Measurements from ENCODE around the gene TTC28.

The TTC28 gene

DNA sequence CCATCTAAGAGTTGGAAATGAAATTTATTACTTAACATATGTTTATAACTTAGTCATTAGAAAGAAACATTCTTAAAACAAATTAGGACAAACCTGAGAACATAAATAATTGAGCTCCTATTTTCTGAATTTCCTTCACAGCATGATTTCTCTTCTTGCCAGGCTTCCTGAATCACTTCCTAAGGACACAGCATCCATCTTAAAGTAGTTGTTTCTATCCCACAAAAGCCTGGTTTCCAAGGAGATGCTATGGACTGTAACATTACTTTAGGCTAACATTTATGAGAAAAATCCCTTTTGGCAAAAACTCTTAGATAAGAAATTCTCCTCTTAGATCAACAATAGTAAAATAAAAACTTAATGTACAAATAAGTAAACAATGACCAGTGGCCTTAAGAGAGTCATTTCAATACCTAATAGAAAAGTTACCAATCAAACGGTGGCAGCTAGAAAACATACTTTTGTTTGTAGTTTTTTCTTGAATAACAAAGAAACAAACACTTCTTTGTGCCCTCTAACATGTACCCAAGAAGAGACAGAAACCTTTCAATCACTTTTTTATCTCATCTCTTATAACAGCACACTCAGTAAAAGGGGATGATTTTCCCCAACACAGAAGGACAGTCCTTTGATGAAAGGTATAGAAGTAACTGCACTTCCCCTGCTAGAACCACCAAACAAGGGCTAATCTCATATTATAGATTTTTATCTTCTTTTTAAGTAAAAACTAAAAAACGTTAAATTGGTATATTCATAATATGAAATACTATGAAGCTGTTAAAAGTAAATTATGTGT is 74.5 kb downstream of the TTC28 start:
- no peaks in the 10 kb centered on the region for H3K4me1 ChIP-seq (ENCODE audit: control insufficient read depth, insufficient read depth, low read length, unreplicated experiment)
- H3K36me3 ChIP-seq (ENCODE audit: insufficient read depth, low read length), result no peaks in the 10 kb centered on the region
- H3K27ac ChIP-seq (ENCODE audit: low read depth, low read length), result no peak overlapping the region
- no peaks in the 10 kb centered on the region for H3K27me3 ChIP-seq (ENCODE audit: insufficient read depth, low read length)
- H3K79me2 ChIP-seq (ENCODE audit: control insufficient read depth, insufficient read depth, low read length, unreplicated experiment), result no peaks in the 10 kb centered on the region
- H2AFZ ChIP-seq (ENCODE audit: low read length, unreplicated experiment), result no peak overlapping the region
- H3K4me3 ChIP-seq (ENCODE audit: low read depth, low read length), result no peak overlapping the region

DNA sequence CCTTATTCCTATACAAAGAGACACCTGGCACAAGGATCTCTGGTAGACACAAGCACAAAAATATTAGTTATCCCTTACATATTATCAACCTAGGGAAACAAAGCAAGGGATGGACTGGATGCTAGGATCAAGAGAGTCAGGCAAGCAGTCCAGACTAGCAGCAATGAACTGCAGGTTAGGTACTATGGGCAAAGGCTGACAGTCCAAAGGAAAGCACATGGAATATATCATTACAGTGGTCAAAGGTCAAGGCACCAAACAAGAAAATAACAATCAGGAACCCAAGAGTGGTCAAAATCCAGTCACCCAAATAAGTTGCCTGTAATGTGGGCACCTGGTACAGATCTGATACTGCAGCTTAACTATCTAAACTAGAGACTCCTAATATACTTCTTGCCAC is 77.7 kb downstream of the TTC28 start:
- Histone ChIP-seq H2AFZ (ENCODE audit: low read length, unreplicated experiment) (no peak overlapping the region), H3K4me1 (ENCODE audit: control insufficient read depth, insufficient read depth, low read length, unreplicated experiment) (peaks cover 2% of the 10 kb centered on the region), H3K79me2 (ENCODE audit: control insufficient read depth, insufficient read depth, low read length, unreplicated experiment) (no peaks in the 10 kb centered on the region), H3K27ac (ENCODE audit: low read depth, low read length) (no peak overlapping the region), H3K27me3 (ENCODE audit: insufficient read depth, low read length) (no peaks in the 10 kb centered on the region), H3K4me3 (ENCODE audit: low read depth, low read length) (no peak overlapping the region), H3K36me3 (ENCODE audit: insufficient read depth, low read length) (no peaks in the 10 kb centered on the region)

DNA sequence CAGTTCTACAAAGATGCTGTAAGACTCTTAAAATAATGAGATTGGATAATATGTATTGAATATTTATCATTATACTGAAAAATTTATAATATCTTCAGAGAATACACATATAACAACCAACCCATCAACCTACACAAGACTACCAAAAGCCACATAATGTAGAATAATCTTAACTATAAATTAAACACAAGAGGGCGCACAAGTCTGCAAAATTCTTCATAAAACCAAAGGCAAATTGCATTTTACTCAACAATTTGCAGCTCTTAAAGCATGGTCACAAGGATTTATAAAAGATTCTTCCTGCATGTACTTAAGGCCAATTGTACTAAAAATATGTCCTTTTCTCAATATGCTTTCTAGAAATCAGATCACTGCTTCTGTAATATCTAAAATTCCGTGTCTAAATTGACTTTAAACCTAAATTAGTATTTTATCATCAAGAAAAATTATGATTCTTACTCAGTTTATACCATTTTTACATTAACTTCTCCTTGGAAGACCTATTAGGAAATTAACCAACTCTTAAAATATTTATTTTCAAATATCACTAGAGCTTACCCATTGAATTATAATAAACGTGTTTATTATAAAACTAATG is 79.0 kb downstream of the TTC28 start:
- no peaks in the 10 kb centered on the region for H3K36me3 ChIP-seq (ENCODE audit: insufficient read depth, low read length)
- H2AFZ ChIP-seq (ENCODE audit: low read length, unreplicated experiment), result no peak overlapping the region
- H3K27me3 ChIP-seq (ENCODE audit: insufficient read depth, low read length), result no peaks in the 10 kb centered on the region
- peaks cover 10% of the 10 kb centered on the region for H3K4me1 ChIP-seq (ENCODE audit: control insufficient read depth, insufficient read depth, low read length, unreplicated experiment)
- no peaks in the 10 kb centered on the region for H3K79me2 ChIP-seq (ENCODE audit: control insufficient read depth, insufficient read depth, low read length, unreplicated experiment)
- H3K4me3 ChIP-seq (ENCODE audit: low read depth, low read length), result no peak overlapping the region
- no peak overlapping the region for H3K27ac ChIP-seq (ENCODE audit: low read depth, low read length)

DNA sequence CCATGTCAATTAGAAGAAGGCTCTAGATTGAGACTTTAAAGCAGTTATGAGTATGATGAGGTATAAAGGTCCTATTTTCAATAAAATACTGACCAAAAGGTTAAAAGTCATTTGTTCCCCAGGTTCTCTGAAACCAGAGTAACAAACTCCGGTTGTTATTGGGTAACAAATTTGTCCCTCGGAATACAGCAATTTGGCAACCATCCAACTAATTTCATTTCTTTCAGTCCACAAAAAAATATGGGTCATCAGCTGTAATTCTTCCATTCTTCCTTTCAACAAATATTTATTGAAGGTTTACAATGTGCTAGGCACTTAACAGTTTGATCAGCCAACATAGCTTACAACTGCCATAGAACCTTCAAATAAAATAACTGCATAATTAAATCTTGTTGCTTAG is 79.9 kb downstream of the TTC28 start:
- Histone ChIP-seq H3K4me1 (ENCODE audit: control insufficient read depth, insufficient read depth, low read length, unreplicated experiment) (peaks cover 16% of the 10 kb centered on the region), H3K27me3 (ENCODE audit: insufficient read depth, low read length) (no peaks in the 10 kb centered on the region), H3K36me3 (ENCODE audit: insufficient read depth, low read length) (no peaks in the 10 kb centered on the region), H2AFZ (ENCODE audit: low read length, unreplicated experiment) (no peak overlapping the region), H3K27ac (ENCODE audit: low read depth, low read length) (no peak overlapping the region), H3K79me2 (ENCODE audit: control insufficient read depth, insufficient read depth, low read length, unreplicated experiment) (no peaks in the 10 kb centered on the region), H3K4me3 (ENCODE audit: low read depth, low read length) (no peak overlapping the region)

DNA sequence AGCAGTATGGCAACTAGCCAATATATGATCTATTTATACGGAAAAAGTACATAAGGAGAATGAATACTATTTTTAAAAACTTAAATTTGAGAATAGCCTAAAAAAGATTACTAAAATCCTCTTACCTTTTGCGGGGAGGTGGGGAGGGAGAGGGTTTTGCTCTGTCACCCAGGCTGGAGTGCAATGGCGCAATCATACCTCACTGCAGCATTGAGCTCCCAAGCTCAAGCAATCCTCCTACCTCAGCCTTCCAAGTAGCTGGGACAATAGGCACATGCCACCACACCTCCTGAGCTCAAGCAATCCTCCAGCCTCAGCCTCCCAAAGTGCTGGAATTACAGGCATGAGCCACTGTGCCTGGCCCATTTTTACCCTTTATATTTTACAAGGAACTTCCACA is 82.0 kb downstream of the TTC28 start:
- Histone ChIP-seq H3K4me1 (ENCODE audit: control insufficient read depth, insufficient read depth, low read length, unreplicated experiment) (peaks cover 16% of the 10 kb centered on the region), H3K79me2 (ENCODE audit: control insufficient read depth, insufficient read depth, low read length, unreplicated experiment) (no peaks in the 10 kb centered on the region), H3K4me3 (ENCODE audit: low read depth, low read length) (no peak overlapping the region), H2AFZ (ENCODE audit: low read length, unreplicated experiment) (no peak overlapping the region), H3K27ac (ENCODE audit: low read depth, low read length) (no peak overlapping the region), H3K36me3 (ENCODE audit: insufficient read depth, low read length) (no peaks in the 10 kb centered on the region), H3K27me3 (ENCODE audit: insufficient read depth, low read length) (no peaks in the 10 kb centered on the region)

DNA sequence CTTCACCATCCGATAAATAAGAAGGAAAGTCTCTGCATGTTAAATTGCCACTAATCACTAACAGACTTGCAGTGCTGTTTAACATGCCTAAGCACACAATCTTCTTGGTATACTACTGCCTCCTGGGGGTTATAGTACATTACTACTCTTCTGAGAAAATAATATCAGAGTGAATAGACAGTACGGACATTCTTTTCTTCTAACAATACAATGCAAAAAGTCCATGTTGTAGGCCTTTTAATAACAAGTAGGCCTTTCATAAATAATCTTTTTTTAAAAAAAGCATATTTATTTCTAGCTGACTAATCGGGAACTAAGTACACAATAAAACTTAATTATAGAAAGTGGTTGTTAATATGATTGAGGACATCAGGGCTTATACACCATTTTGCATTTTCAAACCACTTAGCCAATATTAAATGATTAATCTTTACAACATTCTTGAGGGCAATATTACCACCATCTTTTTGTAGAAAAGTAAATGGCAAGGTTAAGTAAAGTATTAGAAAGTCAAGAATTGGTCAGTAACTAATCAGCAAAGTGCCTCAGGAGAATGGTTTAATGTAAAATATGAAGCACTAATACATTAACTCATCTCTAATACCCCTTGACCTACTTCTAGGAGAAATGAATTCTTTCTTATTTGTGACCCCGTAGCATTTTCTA is 84.7 kb downstream of the TTC28 start:
- peak overlapping the region; percentile 52; the same call in 1 of the 2 replicates for H3K27ac ChIP-seq (ENCODE audit: low read depth, low read length)
- H3K4me3 ChIP-seq (ENCODE audit: low read depth, low read length), result no peak overlapping the region
- no peaks in the 10 kb centered on the region for H3K79me2 ChIP-seq (ENCODE audit: control insufficient read depth, insufficient read depth, low read length, unreplicated experiment)
- H3K4me1 ChIP-seq (ENCODE audit: control insufficient read depth, insufficient read depth, low read length, unreplicated experiment), result peaks cover 16% of the 10 kb centered on the region
- H2AFZ ChIP-seq (ENCODE audit: low read length, unreplicated experiment), result no peak overlapping the region
- no peaks in the 10 kb centered on the region for H3K36me3 ChIP-seq (ENCODE audit: insufficient read depth, low read length)
- H3K27me3 ChIP-seq (ENCODE audit: insufficient read depth, low read length), result no peaks in the 10 kb centered on the region

DNA sequence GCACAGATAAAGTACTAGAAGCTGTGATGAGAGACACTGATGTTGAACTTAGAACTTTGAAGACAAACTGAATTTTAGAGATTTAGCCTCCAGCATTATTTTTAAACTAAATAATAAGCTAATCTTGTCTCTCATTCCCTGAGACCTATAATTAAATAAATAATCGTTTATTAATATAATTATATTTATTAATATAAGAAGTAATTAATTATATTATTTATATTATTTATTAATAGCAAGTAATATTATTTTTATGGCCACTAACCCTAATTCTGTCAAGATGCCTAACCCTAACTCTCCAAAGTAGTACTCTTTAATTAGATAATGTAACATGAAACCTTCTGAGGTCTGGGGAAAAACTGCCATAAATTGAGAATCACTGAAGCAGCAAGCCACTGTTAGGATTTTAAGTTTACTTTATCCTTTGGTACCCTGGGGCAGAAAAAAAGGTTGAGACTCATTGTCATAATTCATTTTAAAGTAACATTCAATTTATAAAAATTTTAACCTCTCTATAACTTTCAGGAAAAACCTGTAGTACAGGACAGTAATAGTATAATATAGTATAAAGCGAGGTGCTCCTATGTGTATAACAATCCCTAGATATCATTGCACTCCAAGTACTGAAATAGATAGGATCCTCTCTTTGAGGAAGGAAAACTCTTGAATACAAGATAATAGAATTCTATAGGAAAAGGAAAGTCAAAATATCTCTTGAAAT is 85.4 kb downstream of the TTC28 start:
- H3K27me3 ChIP-seq (ENCODE audit: insufficient read depth, low read length), result no peaks in the 10 kb centered on the region
- no peaks in the 10 kb centered on the region for H3K79me2 ChIP-seq (ENCODE audit: control insufficient read depth, insufficient read depth, low read length, unreplicated experiment)
- no peak overlapping the region for H3K27ac ChIP-seq (ENCODE audit: low read depth, low read length)
- no peaks in the 10 kb centered on the region for H3K36me3 ChIP-seq (ENCODE audit: insufficient read depth, low read length)
- H3K4me3 ChIP-seq (ENCODE audit: low read depth, low read length), result no peak overlapping the region
- no peak overlapping the region for H2AFZ ChIP-seq (ENCODE audit: low read length, unreplicated experiment)
- H3K4me1 ChIP-seq (ENCODE audit: control insufficient read depth, insufficient read depth, low read length, unreplicated experiment), result peaks cover 16% of the 10 kb centered on the region

DNA sequence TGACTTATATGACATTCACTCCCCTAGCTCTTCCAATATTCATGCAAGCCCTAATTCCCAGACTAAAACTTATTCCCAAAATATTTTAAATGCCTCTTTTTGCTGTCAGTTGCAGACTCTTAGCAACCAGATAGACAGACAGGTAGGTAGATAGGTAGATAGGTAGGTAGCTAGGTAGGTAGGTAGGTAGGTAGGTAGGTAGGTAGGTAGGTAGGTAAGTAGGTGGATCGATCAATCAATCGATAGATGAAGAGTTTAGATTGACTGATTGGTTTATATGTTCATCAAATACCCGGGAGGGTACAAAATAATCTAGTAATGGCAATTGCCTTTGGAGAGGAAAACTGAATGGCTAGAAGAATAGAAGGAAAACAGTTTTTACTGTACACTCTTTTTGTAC is 86.3 kb downstream of the TTC28 start:
- no peaks in the 10 kb centered on the region for H3K27me3 ChIP-seq (ENCODE audit: insufficient read depth, low read length)
- H3K4me3 ChIP-seq (ENCODE audit: low read depth, low read length), result no peak overlapping the region
- H3K4me1 ChIP-seq (ENCODE audit: control insufficient read depth, insufficient read depth, low read length, unreplicated experiment), result peaks cover 16% of the 10 kb centered on the region
- no peak overlapping the region for H2AFZ ChIP-seq (ENCODE audit: low read length, unreplicated experiment)
- no peaks in the 10 kb centered on the region for H3K79me2 ChIP-seq (ENCODE audit: control insufficient read depth, insufficient read depth, low read length, unreplicated experiment)
- no peaks in the 10 kb centered on the region for H3K36me3 ChIP-seq (ENCODE audit: insufficient read depth, low read length)
- no peak overlapping the region for H3K27ac ChIP-seq (ENCODE audit: low read depth, low read length)

DNA sequence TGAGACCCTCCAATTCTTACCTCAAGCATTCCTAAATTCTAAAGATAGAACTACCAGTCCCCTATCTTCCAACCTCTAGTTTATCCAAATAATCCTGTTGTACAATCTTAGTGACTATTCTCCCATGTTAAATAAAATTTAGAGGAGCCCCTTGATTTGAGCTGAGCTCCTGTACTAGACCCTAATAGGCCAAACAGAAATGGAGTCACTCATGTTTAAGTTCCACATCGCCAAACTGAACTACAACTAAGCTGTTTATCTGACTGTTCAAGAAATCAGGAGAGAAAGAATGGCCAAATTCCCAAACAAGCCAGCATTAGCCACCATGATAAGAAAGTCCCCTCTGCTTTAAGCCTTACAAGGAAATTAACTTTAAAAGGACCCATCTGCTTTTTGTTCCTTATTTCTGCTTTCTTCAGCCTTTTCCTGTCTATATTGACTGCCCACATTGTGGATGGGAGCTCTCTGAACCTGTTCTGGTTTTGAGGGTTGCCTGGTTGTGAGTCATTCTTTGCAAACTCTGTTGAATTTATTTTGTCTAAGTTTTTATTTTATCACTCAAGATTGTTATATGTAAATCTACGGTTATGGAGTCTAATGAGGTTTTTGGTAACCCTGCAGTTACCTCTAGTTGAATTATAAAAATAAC is 90.4 kb downstream of the TTC28 start:
- H3K27me3 ChIP-seq (ENCODE audit: insufficient read depth, low read length), result no peaks in the 10 kb centered on the region
- H3K36me3 ChIP-seq (ENCODE audit: insufficient read depth, low read length), result no peaks in the 10 kb centered on the region
- H3K27ac ChIP-seq (ENCODE audit: low read depth, low read length), result no peak overlapping the region
- H3K4me3 ChIP-seq (ENCODE audit: low read depth, low read length), result no peak overlapping the region
- no peaks in the 10 kb centered on the region for H3K79me2 ChIP-seq (ENCODE audit: control insufficient read depth, insufficient read depth, low read length, unreplicated experiment)
- no peak overlapping the region for H2AFZ ChIP-seq (ENCODE audit: low read length, unreplicated experiment)
- H3K4me1 ChIP-seq (ENCODE audit: control insufficient read depth, insufficient read depth, low read length, unreplicated experiment), result no peaks in the 10 kb centered on the region

DNA sequence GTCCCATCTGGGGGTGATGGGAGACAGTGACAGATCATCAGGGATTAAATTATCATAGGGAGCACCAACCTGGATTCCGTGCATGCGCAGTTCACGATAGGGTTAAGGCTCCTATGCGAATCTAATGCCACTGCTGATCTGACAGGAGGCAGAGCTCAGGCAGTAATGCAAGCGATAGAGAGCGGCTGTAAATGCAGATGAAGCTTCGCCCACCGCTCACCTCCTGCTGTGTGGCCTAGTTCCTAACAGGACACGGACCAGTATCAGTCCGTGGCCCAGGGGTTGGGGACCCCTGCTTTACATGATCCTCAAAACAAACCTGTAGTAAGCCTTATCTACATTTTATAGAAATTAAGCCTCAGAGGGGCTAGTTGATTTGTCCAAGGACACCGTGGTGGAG is 94.3 kb downstream of the TTC28 start:
- no peaks in the 10 kb centered on the region for H3K36me3 ChIP-seq (ENCODE audit: insufficient read depth, low read length)
- no peak overlapping the region for H3K27ac ChIP-seq (ENCODE audit: low read depth, low read length)
- H3K27me3 ChIP-seq (ENCODE audit: insufficient read depth, low read length), result no peaks in the 10 kb centered on the region
- peaks cover 3% of the 10 kb centered on the region for H3K4me1 ChIP-seq (ENCODE audit: control insufficient read depth, insufficient read depth, low read length, unreplicated experiment)
- H3K79me2 ChIP-seq (ENCODE audit: control insufficient read depth, insufficient read depth, low read length, unreplicated experiment), result no peaks in the 10 kb centered on the region
- H2AFZ ChIP-seq (ENCODE audit: low read length, unreplicated experiment), result no peak overlapping the region
- no peak overlapping the region for H3K4me3 ChIP-seq (ENCODE audit: low read depth, low read length)
